OCI-LY1 (cell line): ENCODE results near the gene BGN.

Source experiments
- H2AFZ ChIP-seq: fragments of 200-600 bp; sonication (generic), shearing (Covaris generic); 2 replicates; pipeline ENCODE4 v1.6.0; 2014; ENCODE audit warnings: antibody characterized with exemption, mild to moderate bottlenecking, low read length
- H3F3A ChIP-seq: fragments of 200-600 bp; sonication (generic), shearing (Covaris generic); 2 replicates; pipeline ENCODE4 v1.6.0; 2014; ENCODE audit warnings: mild to moderate bottlenecking, antibody characterized with exemption, low read length, moderate library complexity; ENCODE audit not compliant: insufficient read depth
- H3K27ac ChIP-seq: fragments of 200-600 bp; sonication (generic); 2 replicates; pipeline ENCODE4 v1.5.1; 2014; ENCODE audit warnings: low read length, mixed run types, mild to moderate bottlenecking, low read depth; ENCODE audit not compliant: poor library complexity, severe bottlenecking
- H3K27me3 ChIP-seq: fragments of 200-600 bp; sonication (generic); 2 replicates; pipeline ENCODE4 v1.6.0; 2014; ENCODE audit warnings: antibody characterized with exemption, mild to moderate bottlenecking, low read length, moderate library complexity; ENCODE audit not compliant: insufficient read depth
- H3K36me3 ChIP-seq: fragments of 200-600 bp; sonication (generic); 2 replicates; pipeline ENCODE4 v1.6.1; 2014; ENCODE audit warnings: mild to moderate bottlenecking, antibody characterized with exemption, low read length, moderate library complexity, mixed read lengths; ENCODE audit not compliant: insufficient read depth
- H3K4me1 ChIP-seq: fragments of 200-600 bp; sonication (generic); 2 replicates; pipeline ENCODE4 v1.5.1; 2014; ENCODE audit warnings: mild to moderate bottlenecking, low read length, moderate library complexity; ENCODE audit not compliant: insufficient read depth, severe bottlenecking
- H3K4me2 ChIP-seq: fragments of 200-600 bp; sonication (generic), shearing (Covaris generic); 2 replicates; pipeline ENCODE4 v1.6.1; 2014; ENCODE audit warnings: low read length
- H3K4me3 ChIP-seq: fragments of 200-600 bp; sonication (generic); 2 replicates; pipeline ENCODE4 v1.5.1; 2014; ENCODE audit warnings: low read length, low read depth, mild to moderate bottlenecking, mixed read lengths; ENCODE audit not compliant: poor library complexity, severe bottlenecking
- H3K79me2 ChIP-seq: fragments of 200-600 bp; shearing (Covaris generic); 2 replicates; pipeline ENCODE4 v1.6.1; 2016; ENCODE audit warnings: mixed run types, low read length, mixed read lengths; ENCODE audit not compliant: insufficient read depth
- H3K9ac ChIP-seq: fragments of 200-600 bp; sonication (generic), shearing (Covaris generic); 2 replicates; pipeline ENCODE4 v1.6.1; 2014; ENCODE audit warnings: mild to moderate bottlenecking, low read length, mixed read lengths
- H3K9me2 ChIP-seq: fragments of 200-600 bp; sonication (generic), shearing (Covaris generic); 2 replicates; pipeline ENCODE4 v1.6.1; 2014; ENCODE audit warnings: low read depth, mild to moderate bottlenecking, low read length, mixed read lengths
- H3K9me3 ChIP-seq: fragments of 200-600 bp; shearing (Covaris generic); 2 replicates; pipeline ENCODE4 v1.6.1; 2014; ENCODE audit warnings: low read length, mixed read lengths
- H4K20me1 ChIP-seq: fragments of 200-600 bp; sonication (generic), shearing (Covaris generic); 2 replicates; pipeline ENCODE4 v1.6.0; 2016; ENCODE audit warnings: mild to moderate bottlenecking, low read length; ENCODE audit not compliant: insufficient read depth
- EZH2 ChIP-seq: fragments of 200-600 bp; sonication (generic), shearing (Covaris generic); IDR thresholded peaks from 2 replicates; pipeline ENCODE4 v1.8.0; 2017; ENCODE audit warnings: borderline replicate concordance, mixed run types, mild to moderate bottlenecking, antibody characterized with exemption, low read length, moderate library complexity, mixed read lengths
- TF ChIP-seq, protein P1 (sequence below): fragments of 200-600 bp; sonication (generic), shearing (Covaris generic); IDR thresholded peaks from 2 replicates; pipeline ENCODE4 v1.5.1; 2017; ENCODE audit warnings: mild to moderate bottlenecking, antibody characterized with exemption, low read length, moderate library complexity, mixed read lengths

BGN gene

GRCh38 chrX:153502131-153502530 is 7.4 kb downstream of the BGN start:
- Histone ChIP-seq H3K27me3 (no peaks in the 10 kb centered on the region), H3K4me3 (no peak overlapping the region), H3K9ac (no peak overlapping the region), H3K9me3 (no peaks in the 10 kb centered on the region), H4K20me1 (no peaks in the 10 kb centered on the region), H3K4me1 (no peaks in the 10 kb centered on the region), H2AFZ (no peak overlapping the region), H3K27ac (no peak overlapping the region), H3K9me2 (no peaks in the 10 kb centered on the region), H3F3A (no peaks in the 10 kb centered on the region), H3K79me2 (no peaks in the 10 kb centered on the region), H3K36me3 (no peaks in the 10 kb centered on the region), H3K4me2 (no peak overlapping the region)
- TF ChIP-seq EZH2: no peak
- TF ChIP-seq, protein P1, sequence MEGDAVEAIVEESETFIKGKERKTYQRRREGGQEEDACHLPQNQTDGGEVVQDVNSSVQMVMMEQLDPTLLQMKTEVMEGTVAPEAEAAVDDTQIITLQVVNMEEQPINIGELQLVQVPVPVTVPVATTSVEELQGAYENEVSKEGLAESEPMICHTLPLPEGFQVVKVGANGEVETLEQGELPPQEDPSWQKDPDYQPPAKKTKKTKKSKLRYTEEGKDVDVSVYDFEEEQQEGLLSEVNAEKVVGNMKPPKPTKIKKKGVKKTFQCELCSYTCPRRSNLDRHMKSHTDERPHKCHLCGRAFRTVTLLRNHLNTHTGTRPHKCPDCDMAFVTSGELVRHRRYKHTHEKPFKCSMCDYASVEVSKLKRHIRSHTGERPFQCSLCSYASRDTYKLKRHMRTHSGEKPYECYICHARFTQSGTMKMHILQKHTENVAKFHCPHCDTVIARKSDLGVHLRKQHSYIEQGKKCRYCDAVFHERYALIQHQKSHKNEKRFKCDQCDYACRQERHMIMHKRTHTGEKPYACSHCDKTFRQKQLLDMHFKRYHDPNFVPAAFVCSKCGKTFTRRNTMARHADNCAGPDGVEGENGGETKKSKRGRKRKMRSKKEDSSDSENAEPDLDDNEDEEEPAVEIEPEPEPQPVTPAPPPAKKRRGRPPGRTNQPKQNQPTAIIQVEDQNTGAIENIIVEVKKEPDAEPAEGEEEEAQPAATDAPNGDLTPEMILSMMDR: no peak

- no peaks in the 10 kb centered on the region for H3K27me3 ChIP-seq
- H3K79me2 ChIP-seq: no peaks in the 10 kb centered on the region
- no peak overlapping the region for H3K9ac ChIP-seq
- no peak for TF ChIP-seq EZH2
- TF ChIP-seq, protein P1: no peak
- H3K27ac ChIP-seq: no peak overlapping the region
- H3K4me3 ChIP-seq: no peak overlapping the region
- H2AFZ ChIP-seq: no peak overlapping the region
- no peaks in the 10 kb centered on the region for H3K36me3 ChIP-seq
- no peak overlapping the region for H3K4me2 ChIP-seq
- H4K20me1 ChIP-seq: no peaks in the 10 kb centered on the region
- H3K4me1 ChIP-seq: no peaks in the 10 kb centered on the region
- H3F3A ChIP-seq: no peaks in the 10 kb centered on the region
- no peaks in the 10 kb centered on the region for H3K9me3 ChIP-seq
- H3K9me2 ChIP-seq: no peaks in the 10 kb centered on the region
Measured at GRCh38 chrX:153502796-153503195, 8.0 kb downstream of the BGN start.

DNA sequence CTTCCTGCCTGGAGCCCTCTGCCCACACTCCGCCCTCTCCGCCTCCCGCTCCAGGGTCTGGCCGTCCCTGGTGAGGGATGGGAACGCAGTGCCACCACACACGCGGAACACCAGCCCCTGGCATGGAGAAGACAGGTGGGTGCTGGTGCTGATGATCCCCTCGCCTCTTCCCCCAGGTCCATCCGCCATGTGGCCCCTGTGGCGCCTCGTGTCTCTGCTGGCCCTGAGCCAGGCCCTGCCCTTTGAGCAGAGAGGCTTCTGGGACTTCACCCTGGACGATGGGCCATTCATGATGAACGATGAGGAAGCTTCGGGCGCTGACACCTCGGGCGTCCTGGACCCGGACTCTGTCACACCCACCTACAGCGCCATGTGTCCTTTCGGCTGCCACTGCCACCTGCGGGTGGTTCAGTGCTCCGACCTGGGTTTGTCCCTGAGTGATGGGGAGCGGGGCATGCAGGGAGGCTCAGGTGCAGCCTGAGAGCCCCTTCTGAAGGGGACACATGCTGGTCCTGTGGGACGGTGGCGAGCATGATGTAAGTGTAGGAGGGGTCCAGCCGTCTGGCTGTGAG is 9.8 kb downstream of the BGN start:
- no peaks in the 10 kb centered on the region for H3K36me3 ChIP-seq
- no peak for TF ChIP-seq EZH2
- TF ChIP-seq, protein P1: no peak
- no peak overlapping the region for H3K27ac ChIP-seq
- H2AFZ ChIP-seq: no peak overlapping the region
- no peaks in the 10 kb centered on the region for H4K20me1 ChIP-seq
- no peaks in the 10 kb centered on the region for H3K9me2 ChIP-seq
- H3K27me3 ChIP-seq: no peaks in the 10 kb centered on the region
- H3F3A ChIP-seq: no peaks in the 10 kb centered on the region
- no peaks in the 10 kb centered on the region for H3K4me1 ChIP-seq
- no peak overlapping the region for H3K4me3 ChIP-seq
- no peaks in the 10 kb centered on the region for H3K79me2 ChIP-seq
- no peaks in the 10 kb centered on the region for H3K9me3 ChIP-seq
- no peak overlapping the region for H3K4me2 ChIP-seq
- no peak overlapping the region for H3K9ac ChIP-seq
